Stimulated activated naive CD4-positive, alpha-beta T cell treated with Interleukin-2 at 50 U/mL for 16 hours (primary cell): ENCODE measurements around the gene SMIM29.
A peak's percentile ranks its signal among the peaks of the same experiment; 100 is the strongest.
"Not testable (repeated sequence)": the region's sequence is repeated elsewhere in the genome, so short reads cannot be mapped to it uniquely, and the experiment has no call there.

Source experiments
- DNase-seq: peaks from one replicate; lab custom pipeline; 2025; lab: John Stamatoyannopoulos, UW

Gene SMIM29

DNA sequence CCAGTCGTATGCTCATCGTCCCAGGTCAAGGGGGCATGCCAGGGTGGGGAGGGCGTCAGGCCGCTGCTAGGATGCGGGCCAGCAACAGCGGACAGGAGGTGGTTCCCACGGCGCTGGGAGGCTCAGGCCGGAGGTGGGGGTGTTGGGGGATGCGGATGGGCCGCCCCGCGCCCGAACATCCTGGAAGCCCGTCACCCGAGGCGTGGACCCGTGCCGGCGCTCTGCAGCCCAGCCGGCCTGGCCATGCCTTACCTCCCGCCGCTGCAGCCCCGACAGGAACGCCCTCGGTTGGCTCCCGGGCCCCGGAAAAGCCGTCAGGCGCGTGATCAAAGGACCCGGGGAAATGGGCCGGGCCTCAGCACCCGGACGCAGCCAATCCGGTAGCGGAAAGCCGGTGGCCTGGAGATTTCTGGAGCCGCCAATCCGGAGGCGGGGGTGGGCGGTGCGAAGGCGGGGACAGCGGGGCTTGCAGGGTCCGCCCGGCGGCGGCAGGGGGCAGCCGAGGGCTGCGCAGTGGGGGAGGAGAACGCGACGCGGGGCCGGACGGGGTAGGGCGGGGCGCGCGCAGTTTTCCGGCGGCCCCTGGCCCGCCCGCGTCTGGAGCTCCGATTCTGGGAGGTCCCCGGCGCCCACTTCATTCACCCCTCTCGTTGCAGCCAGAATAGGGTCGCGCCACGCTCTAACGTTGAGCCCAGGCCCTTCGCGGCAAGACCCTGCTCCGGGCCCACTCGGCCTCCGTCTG, at the start of gene SMIM29:
Gene SMIM29 (minus strand): TSS at position 280 of the 742 bp plus-strand sequence. CDS start 1,215 bp downstream, outside the sequence.
- peak; percentile 95 for DNase-seq

- no peak for DNase-seq
Measured at GRCh38 chr6:34295721-34296120, 46.9 kb upstream of the SMIM29 start.

DNA sequence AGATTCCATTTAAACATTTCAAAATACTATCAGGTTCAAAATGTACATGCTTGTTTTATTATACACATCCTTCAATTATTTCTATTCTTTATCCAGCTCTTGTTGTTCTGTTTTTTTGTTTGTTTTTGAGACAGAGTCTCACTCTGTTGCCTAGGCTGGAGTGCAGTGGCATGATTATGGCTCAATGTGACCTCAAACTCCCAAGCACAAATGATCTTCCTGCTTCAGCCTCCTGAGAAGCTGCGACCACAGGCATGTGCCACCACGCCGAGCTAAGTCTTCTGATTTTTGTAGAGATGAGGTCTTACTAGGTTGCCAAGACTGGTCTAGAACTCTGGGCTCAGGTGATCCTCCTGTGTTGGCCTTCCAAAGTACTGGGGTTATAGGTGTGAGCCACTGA, 44.1 kb upstream of the SMIM29 start:
- no peak for DNase-seq

DNA sequence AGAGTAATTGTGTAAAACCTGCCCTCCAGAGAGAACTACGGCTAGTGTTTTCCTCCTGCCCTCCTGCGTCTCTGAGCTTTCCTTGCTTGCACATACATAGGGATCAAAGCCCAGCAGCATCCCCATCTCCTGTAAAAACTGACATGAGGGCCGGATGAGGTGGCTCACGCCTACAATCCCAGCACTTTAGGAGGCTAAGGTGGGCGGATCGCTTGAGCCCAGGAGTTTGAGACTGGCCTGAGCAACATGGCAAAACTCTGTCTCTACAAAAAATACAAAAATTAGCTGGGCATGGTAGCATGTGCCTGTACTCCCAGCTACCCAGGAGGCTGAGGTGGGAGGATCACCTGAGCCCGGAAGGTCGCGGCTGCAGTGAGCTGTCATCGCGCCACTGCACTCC, 40.3 kb upstream of the SMIM29 start:
- DNase-seq, result no peak

- DNase-seq, result no peak
Measured at GRCh38 chr6:34288581-34288980, 39.8 kb upstream of the SMIM29 start.

- no peak for DNase-seq
Measured at GRCh38 chr6:34285448-34286164, 36.8 kb upstream of the SMIM29 start.

DNA sequence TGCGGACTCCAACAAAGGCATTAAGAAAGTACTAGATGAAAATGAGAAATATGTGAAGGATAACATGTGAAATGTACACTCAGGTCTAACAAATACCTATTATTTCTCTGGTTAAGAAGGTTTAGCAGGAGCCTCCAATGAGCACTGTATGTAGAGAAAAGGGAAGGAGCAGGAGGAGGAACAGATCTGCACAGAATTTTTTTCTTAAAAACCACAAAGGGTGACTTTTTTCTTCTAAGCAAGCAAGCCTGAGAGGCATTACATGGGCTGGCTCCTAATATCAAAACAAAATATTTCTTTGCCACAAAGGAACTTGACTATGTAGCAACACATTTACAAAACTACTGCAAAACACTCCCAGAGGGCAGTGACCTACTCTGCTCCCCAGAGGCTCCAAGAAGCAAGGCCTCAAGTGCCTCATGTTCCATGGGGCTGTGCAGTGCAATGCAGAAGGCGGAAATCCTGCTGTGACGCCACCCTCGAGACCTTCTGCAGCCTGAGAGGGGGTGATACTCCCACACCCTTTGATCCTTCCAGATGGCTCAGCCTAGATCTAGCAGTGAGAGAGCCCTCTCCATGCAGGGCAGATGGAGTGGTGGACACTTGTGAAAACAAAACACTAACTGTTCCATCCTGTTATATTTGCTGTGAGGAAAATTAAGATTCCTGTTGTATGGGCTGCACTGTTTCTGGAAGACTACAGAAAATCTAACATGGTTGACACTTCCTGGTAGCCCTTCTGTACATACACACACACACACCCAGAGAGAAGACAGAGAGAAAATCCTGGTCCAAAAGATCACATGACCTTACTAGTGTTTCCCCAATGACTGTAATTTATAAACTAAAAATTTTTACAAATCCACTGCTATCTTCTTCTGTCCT, 36.0 kb upstream of the SMIM29 start:
- no peak for DNase-seq

- no peak for DNase-seq
Measured at GRCh38 chr6:34281702-34282334, 33.0 kb upstream of the SMIM29 start.

- no peak for DNase-seq
Measured at GRCh38 chr6:34280216-34280615, 31.4 kb upstream of the SMIM29 start.

DNA sequence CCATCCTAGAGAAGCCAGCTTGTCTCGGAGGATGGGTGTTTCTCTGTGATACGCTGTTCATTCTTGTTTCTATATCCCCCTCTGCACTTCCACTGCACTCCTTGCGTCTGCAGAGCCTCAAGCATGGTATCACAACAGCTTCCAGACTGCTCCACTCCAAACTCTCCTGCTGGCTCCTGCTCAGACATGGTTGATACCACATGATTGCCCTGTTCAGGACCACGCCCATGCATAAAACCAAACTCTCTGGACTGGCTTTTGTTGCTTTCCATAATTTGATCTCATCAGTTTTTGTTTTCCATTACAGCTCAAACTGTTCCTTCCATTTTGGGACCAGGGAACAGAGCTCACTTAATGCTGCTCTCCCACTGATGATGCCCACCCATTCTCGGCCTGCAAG, 30.0 kb upstream of the SMIM29 start:
- no peak for DNase-seq

DNA sequence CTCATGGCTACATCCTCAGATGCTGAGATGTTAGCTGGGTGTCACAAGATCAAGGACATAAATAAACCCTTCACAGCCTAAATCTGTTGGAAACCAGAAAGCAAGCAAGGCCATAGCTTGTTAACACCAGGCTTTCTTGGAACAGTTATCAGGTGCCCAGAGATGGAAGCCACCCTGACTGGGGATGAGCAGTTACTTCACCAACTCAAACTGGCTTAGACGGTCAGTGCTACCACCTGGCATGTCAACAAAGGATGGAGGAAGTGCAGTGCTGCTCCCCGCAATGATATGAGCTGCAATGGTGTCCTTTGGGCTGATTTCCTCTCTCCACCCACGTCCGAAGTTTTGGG, 28.9 kb upstream of the SMIM29 start:
- DNase-seq, result no peak

DNA sequence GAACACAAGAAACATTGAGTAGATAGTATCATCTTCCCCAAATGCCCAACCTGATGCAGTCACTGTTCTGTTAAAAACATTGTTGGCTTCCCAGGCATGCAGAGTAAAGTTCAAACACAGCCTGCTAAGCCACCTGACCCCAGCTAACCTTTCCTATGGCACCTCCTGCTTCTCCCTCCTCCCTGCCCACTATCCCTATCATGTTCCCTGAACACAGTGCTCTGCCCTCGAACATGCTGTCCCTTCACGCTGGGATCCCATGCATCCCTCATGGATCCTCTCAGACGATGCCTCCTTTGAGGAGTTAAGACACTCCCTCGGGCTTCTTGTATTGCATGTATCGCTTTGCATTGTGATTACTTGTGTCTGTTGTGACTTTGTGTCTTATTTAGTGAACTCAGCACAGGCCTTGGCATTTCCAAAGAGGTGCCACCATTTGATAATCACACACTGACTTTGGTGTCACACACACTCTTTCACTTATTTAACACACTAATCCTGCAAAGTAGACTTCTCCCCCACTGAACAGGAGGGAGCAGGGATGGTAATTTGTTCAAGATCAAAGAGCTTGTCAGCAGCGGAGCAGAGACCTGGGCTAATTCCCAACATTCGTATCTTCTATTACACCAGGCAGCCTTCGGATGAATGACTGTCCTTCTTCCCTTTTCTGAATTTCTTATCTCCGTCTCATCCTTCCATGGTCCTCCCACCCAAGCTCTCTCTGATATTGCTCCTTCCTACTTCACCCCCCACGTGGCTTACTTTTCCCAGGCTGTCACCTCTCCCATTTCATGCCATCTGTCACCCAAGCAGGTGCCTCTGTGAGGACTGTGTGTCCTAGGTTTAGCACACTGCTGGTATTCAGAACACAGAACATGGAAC, 28.3 kb upstream of the SMIM29 start:
- no peak for DNase-seq

DNA sequence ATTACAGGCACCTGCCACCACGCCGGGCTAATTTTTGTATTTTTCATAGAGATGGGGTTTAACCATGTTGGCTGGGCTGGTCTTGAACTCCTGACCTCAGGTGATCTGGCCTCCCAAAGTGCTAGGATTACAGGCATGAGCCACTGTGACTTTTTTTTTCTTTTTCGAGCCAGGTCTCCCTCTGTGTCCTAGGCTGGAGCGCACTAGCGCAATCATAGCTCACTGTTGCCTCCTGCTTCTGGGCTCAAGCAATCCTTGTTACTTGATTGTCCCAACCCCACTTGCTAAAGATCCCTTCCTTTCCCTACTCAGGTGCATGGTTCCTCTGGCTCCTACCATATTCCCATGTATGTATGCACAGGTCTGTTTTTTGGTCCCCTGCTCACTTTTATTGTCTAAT, 27.4 kb upstream of the SMIM29 start:
- no peak for DNase-seq

DNA sequence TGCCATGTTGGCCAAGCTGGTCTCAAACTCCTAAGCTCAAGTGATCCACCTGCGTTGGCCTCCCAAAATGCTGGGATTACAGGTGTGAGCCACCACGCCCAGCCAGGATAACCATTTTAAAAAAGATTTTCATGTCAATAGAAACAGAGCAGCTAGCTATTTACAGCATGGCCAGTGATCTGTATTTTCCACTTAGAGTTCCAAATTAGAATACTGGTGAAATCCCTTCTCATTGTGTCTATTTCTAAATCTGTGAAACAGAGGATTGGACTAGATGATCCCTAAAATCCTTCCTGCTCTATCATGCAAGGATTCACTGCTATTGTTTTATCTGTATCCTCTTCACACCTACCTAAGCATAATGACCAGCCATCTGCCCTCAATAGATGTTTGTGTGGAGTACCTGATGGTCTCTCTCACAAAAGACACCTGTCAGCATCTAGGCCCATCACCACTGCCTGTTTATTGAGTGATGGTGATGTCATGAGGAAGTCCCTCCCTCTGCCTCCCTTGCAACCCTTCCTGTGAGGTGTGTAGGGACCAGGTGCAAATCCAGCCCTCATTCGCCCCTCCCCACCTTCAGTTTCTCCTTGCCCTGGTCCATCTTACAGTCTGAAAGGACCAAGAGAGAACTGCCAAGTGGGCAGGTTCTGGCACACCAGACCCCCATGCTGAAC, 26.5 kb upstream of the SMIM29 start:
- no peak for DNase-seq

GRCh38 chr6:34274129-34274528, 25.3 kb upstream of the SMIM29 start:
- no peak for DNase-seq

GRCh38 chr6:34273242-34273805, 24.5 kb upstream of the SMIM29 start:
- DNase-seq, result no peak

GRCh38 chr6:34272013-34272926, 23.5 kb upstream of the SMIM29 start:
- no peak for DNase-seq

- DNase-seq, result not testable (repeated sequence)
Measured at GRCh38 chr6:34269658-34270341, 21.0 kb upstream of the SMIM29 start.

GRCh38 chr6:34269132-34269531, 20.3 kb upstream of the SMIM29 start:
- DNase-seq, result not testable (repeated sequence)
